ENCODE measurements around the gene CDC25B.

Gene CDC25B

GRCh38 chr20:3795511-3796468, at the start of gene CDC25B:
CDC25B (plus strand) TSS chr20:3796310; CDS start chr20:3796532, 222 bp downstream.
- Histone ChIP-seq H3K9me3 (ENCODE audit: control insufficient read depth in 5 of 5, low read length in 5 of 5) (no peaks in the 10 kb centered on the region), H3K27me3 (ENCODE audit: control insufficient read depth in 5 of 5, insufficient read depth in 4 of 5, low read length in 5 of 5) (no peaks in the 10 kb centered on the region), H3K9ac (ENCODE audit: low read length in 5 of 5) (peak within 1 kb of the TSS in 4 of 5 donors; percentile 77 to 94 (median 88)), H3K4me1 (ENCODE audit: control insufficient read depth in 5 of 5, insufficient read depth in 5 of 5, low read length in 5 of 5) (peaks cover 0 to 36% (median 17%) of the 10 kb centered on the region in 5 donors), H3K36me3 (ENCODE audit: control insufficient read depth in 5 of 5, insufficient read depth in 5 of 5, low read length in 5 of 5) (peaks cover 0 to 13% (median 8%) of the 10 kb centered on the region in 5 donors), H3K4me3 (ENCODE audit: low read depth in 1 of 5, low read length in 5 of 5) (peak within 1 kb of the TSS; percentile 71 to 90 (median 78)), H3K27ac (ENCODE audit: low read depth, low read length) (peak within 1 kb of the TSS; percentile 88)

- no peaks in the 10 kb centered on the region for H3K9me3 ChIP-seq (ENCODE audit: control insufficient read depth in 5 of 5, low read length in 5 of 5)
- H3K9ac ChIP-seq (ENCODE audit: low read length in 5 of 5): no peak overlapping the region
- peaks cover 0 to 15% (median 4%) of the 10 kb centered on the region in 5 donors for H3K4me1 ChIP-seq (ENCODE audit: control insufficient read depth in 5 of 5, insufficient read depth in 5 of 5, low read length in 5 of 5)
- peaks cover 0 to 3% (median 0%) of the 10 kb centered on the region in 5 donors for H3K27me3 ChIP-seq (ENCODE audit: control insufficient read depth in 5 of 5, insufficient read depth in 4 of 5, low read length in 5 of 5)
- peaks cover 0 to 80% (median 71%) of the 10 kb centered on the region in 5 donors for H3K36me3 ChIP-seq (ENCODE audit: control insufficient read depth in 5 of 5, insufficient read depth in 5 of 5, low read length in 5 of 5)
- no peak overlapping the region for H3K27ac ChIP-seq (ENCODE audit: low read depth, low read length)
- no peak overlapping the region for H3K4me3 ChIP-seq (ENCODE audit: low read depth in 1 of 5, low read length in 5 of 5)
Measured at GRCh38 chr20:3747471-3747870, 48.6 kb upstream of the CDC25B start.

DNA sequence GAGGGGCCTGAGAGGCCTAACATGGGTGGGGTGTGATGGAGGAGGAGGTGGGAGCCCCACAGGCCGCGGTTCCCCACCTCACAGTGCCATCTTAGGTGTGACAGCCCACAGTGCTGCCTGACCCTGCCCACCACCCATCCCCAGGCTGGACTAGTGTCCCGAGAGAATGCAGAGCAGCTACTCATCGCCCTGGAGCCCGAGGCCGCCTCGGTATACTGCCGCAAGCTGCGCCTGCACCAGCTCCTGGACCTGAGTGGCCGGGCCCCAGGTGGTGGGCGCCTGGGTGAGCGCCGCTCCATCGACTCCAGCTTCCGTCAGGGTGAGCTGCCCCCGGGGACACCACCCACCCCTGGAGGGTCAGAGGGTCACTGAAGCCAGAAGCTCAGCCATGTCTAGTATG, 48.0 kb upstream of the CDC25B start:
- Histone ChIP-seq H3K36me3 (ENCODE audit: control insufficient read depth in 5 of 5, insufficient read depth in 5 of 5, low read length in 5 of 5) (peaks cover 0 to 83% (median 71%) of the 10 kb centered on the region in 5 donors), H3K27me3 (ENCODE audit: control insufficient read depth in 5 of 5, insufficient read depth in 4 of 5, low read length in 5 of 5) (peaks cover 0 to 3% (median 0%) of the 10 kb centered on the region in 5 donors), H3K9me3 (ENCODE audit: control insufficient read depth in 5 of 5, low read length in 5 of 5) (no peaks in the 10 kb centered on the region), H3K4me1 (ENCODE audit: control insufficient read depth in 5 of 5, insufficient read depth in 5 of 5, low read length in 5 of 5) (peaks cover 0 to 21% (median 6%) of the 10 kb centered on the region in 5 donors), H3K4me3 (ENCODE audit: low read depth in 1 of 5, low read length in 5 of 5) (no peak overlapping the region), H3K9ac (ENCODE audit: low read length in 5 of 5) (no peak overlapping the region), H3K27ac (ENCODE audit: low read depth, low read length) (no peak overlapping the region)

GRCh38 chr20:3749087-3749688, 46.9 kb upstream of the CDC25B start:
- Histone ChIP-seq H3K4me1 (ENCODE audit: control insufficient read depth in 5 of 5, insufficient read depth in 5 of 5, low read length in 5 of 5) (peaks cover 3 to 32% (median 17%) of the 10 kb centered on the region in 5 donors), H3K4me3 (ENCODE audit: low read depth in 1 of 5, low read length in 5 of 5) (no peak overlapping the region), H3K9ac (ENCODE audit: low read length in 5 of 5) (no peak overlapping the region), H3K27me3 (ENCODE audit: control insufficient read depth in 5 of 5, insufficient read depth in 4 of 5, low read length in 5 of 5) (peaks cover 0 to 3% (median 0%) of the 10 kb centered on the region in 5 donors), H3K36me3 (ENCODE audit: control insufficient read depth in 5 of 5, insufficient read depth in 5 of 5, low read length in 5 of 5) (peaks cover 0 to 80% (median 66%) of the 10 kb centered on the region in 5 donors), H3K9me3 (ENCODE audit: control insufficient read depth in 5 of 5, low read length in 5 of 5) (no peaks in the 10 kb centered on the region), H3K27ac (ENCODE audit: low read depth, low read length) (no peak overlapping the region)

- no peak overlapping the region for H3K4me3 ChIP-seq (ENCODE audit: low read depth in 1 of 5, low read length in 5 of 5)
- no peak overlapping the region for H3K9ac ChIP-seq (ENCODE audit: low read length in 5 of 5)
- H3K4me1 ChIP-seq (ENCODE audit: control insufficient read depth in 5 of 5, insufficient read depth in 5 of 5, low read length in 5 of 5): peaks cover 3 to 37% (median 25%) of the 10 kb centered on the region in 5 donors
- no peaks in the 10 kb centered on the region for H3K9me3 ChIP-seq (ENCODE audit: control insufficient read depth in 5 of 5, low read length in 5 of 5)
- H3K27ac ChIP-seq (ENCODE audit: low read depth, low read length): no peak overlapping the region
- H3K36me3 ChIP-seq (ENCODE audit: control insufficient read depth in 5 of 5, insufficient read depth in 5 of 5, low read length in 5 of 5): peaks cover 0 to 74% (median 66%) of the 10 kb centered on the region in 5 donors
- peaks cover 0 to 3% (median 0%) of the 10 kb centered on the region in 5 donors for H3K27me3 ChIP-seq (ENCODE audit: control insufficient read depth in 5 of 5, insufficient read depth in 4 of 5, low read length in 5 of 5)
Measured at GRCh38 chr20:3749689-3750531, 46.2 kb upstream of the CDC25B start.

DNA sequence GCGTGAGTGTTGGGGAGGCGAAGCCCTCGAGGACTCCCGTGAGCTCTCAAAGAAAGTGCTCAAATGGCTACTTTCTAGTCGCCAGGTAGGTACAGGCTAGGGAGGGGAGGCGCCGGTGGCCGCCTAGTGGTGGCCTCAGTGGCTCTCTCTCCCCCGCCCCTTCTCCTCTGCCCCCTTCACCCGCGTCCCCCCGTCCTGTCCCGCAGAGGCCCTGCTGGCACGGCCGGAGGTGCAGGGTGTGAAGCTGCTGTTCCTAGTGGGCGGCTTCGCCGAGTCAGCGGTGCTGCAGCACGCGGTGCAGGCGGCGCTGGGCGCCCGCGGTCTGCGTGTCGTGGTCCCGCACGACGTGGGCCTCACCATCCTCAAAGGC, 44.8 kb upstream of the CDC25B start:
- Histone ChIP-seq H3K36me3 (ENCODE audit: control insufficient read depth in 5 of 5, insufficient read depth in 5 of 5, low read length in 5 of 5) (peaks cover 0 to 76% (median 63%) of the 10 kb centered on the region in 5 donors), H3K4me3 (ENCODE audit: low read depth in 1 of 5, low read length in 5 of 5) (no peak overlapping the region), H3K4me1 (ENCODE audit: control insufficient read depth in 5 of 5, insufficient read depth in 5 of 5, low read length in 5 of 5) (peaks cover 3 to 46% (median 33%) of the 10 kb centered on the region in 5 donors), H3K27ac (ENCODE audit: low read depth, low read length) (no peak overlapping the region), H3K9ac (ENCODE audit: low read length in 5 of 5) (no peak overlapping the region), H3K9me3 (ENCODE audit: control insufficient read depth in 5 of 5, low read length in 5 of 5) (no peaks in the 10 kb centered on the region), H3K27me3 (ENCODE audit: control insufficient read depth in 5 of 5, insufficient read depth in 4 of 5, low read length in 5 of 5) (peaks cover 0 to 3% (median 0%) of the 10 kb centered on the region in 5 donors)

- Histone ChIP-seq H3K9me3 (ENCODE audit: control insufficient read depth in 5 of 5, low read length in 5 of 5) (no peaks in the 10 kb centered on the region), H3K4me3 (ENCODE audit: low read depth in 1 of 5, low read length in 5 of 5) (peak overlapping the region in 2 of 5 donors; percentile 22 to 38), H3K27ac (ENCODE audit: low read depth, low read length) (no peak overlapping the region), H3K9ac (ENCODE audit: low read length in 5 of 5) (no peak overlapping the region), H3K36me3 (ENCODE audit: control insufficient read depth in 5 of 5, insufficient read depth in 5 of 5, low read length in 5 of 5) (peaks cover 0 to 72% (median 59%) of the 10 kb centered on the region in 5 donors), H3K27me3 (ENCODE audit: control insufficient read depth in 5 of 5, insufficient read depth in 4 of 5, low read length in 5 of 5) (peaks cover 0 to 2% (median 0%) of the 10 kb centered on the region in 5 donors), H3K4me1 (ENCODE audit: control insufficient read depth in 5 of 5, insufficient read depth in 5 of 5, low read length in 5 of 5) (peaks cover 3 to 52% (median 35%) of the 10 kb centered on the region in 5 donors)
Measured at GRCh38 chr20:3751675-3752385, 44.3 kb upstream of the CDC25B start.

DNA sequence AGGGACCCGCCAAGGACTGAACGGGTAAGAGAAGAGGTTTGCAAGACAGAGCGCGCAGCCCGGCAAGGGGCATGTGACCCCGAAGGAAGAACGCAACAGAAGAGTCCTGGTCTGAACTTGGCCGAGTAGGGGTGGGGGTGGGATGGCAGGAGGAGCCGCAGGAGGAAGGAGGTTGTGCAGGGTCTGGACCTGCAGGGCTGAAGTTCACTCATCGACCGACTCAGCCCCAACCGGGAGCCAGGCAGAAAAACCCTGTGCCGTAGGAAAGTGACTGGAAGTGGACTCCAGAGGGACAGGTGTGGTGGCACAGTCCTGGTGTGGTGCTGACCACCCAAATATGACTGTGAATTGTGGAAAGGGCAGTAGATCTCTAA, 43.7 kb upstream of the CDC25B start:
- Histone ChIP-seq H3K4me1 (ENCODE audit: control insufficient read depth in 5 of 5, insufficient read depth in 5 of 5, low read length in 5 of 5) (peaks cover 0 to 53% (median 36%) of the 10 kb centered on the region in 5 donors), H3K36me3 (ENCODE audit: control insufficient read depth in 5 of 5, insufficient read depth in 5 of 5, low read length in 5 of 5) (peaks cover 0 to 67% (median 53%) of the 10 kb centered on the region in 5 donors), H3K4me3 (ENCODE audit: low read depth in 1 of 5, low read length in 5 of 5) (peak overlapping the region in 2 of 5 donors; percentile 22 to 38), H3K27ac (ENCODE audit: low read depth, low read length) (no peak overlapping the region), H3K9me3 (ENCODE audit: control insufficient read depth in 5 of 5, low read length in 5 of 5) (no peaks in the 10 kb centered on the region), H3K9ac (ENCODE audit: low read length in 5 of 5) (no peak overlapping the region), H3K27me3 (ENCODE audit: control insufficient read depth in 5 of 5, insufficient read depth in 4 of 5, low read length in 5 of 5) (no peaks in the 10 kb centered on the region)

GRCh38 chr20:3753098-3753497, 43.0 kb upstream of the CDC25B start:
- peak overlapping the region in 1 of 5 donors; percentile 50 for H3K9ac ChIP-seq (ENCODE audit: low read length in 5 of 5)
- peaks cover 0 to 62% (median 49%) of the 10 kb centered on the region in 5 donors for H3K36me3 ChIP-seq (ENCODE audit: control insufficient read depth in 5 of 5, insufficient read depth in 5 of 5, low read length in 5 of 5)
- H3K4me3 ChIP-seq (ENCODE audit: low read depth in 1 of 5, low read length in 5 of 5): no peak overlapping the region
- no peaks in the 10 kb centered on the region for H3K27me3 ChIP-seq (ENCODE audit: control insufficient read depth in 5 of 5, insufficient read depth in 4 of 5, low read length in 5 of 5)
- H3K27ac ChIP-seq (ENCODE audit: low read depth, low read length): no peak overlapping the region
- H3K9me3 ChIP-seq (ENCODE audit: control insufficient read depth in 5 of 5, low read length in 5 of 5): no peaks in the 10 kb centered on the region
- peaks cover 0 to 60% (median 43%) of the 10 kb centered on the region in 5 donors for H3K4me1 ChIP-seq (ENCODE audit: control insufficient read depth in 5 of 5, insufficient read depth in 5 of 5, low read length in 5 of 5)
